ENCODE results near the gene SEC24C.
"Not testable (repeated sequence)": the region's sequence is repeated elsewhere in the genome, so short reads cannot be mapped to it uniquely, and the experiment has no call there.

SEC24C gene

GRCh38 chr10:73791871-73792400, 47.8 kb downstream of the SEC24C start:
- DNase-seq (ENCODE audit: low read depth in 2 of 2): no peak

- DNase-seq (ENCODE audit: low read depth in 2 of 2): no peak
These were observed 49.3 kb downstream of the SEC24C start for GRCh38 chr10:73793456-73793855.

GRCh38 chr10:73795491-73795890, 51.3 kb downstream of the SEC24C start:
- not testable (repeated sequence) for DNase-seq (ENCODE audit: low read depth in 2 of 2)

GRCh38 chr10:73796035-73796434, 51.9 kb downstream of the SEC24C start:
- not testable (repeated sequence) for DNase-seq (ENCODE audit: low read depth in 2 of 2)

- DNase-seq (ENCODE audit: low read depth in 2 of 2): no peak
These were observed 52.6 kb downstream of the SEC24C start for GRCh38 chr10:73796766-73797165.

GRCh38 chr10:73797324-73798025, 53.3 kb downstream of the SEC24C start:
- no peak for DNase-seq (ENCODE audit: low read depth in 2 of 2)

DNA sequence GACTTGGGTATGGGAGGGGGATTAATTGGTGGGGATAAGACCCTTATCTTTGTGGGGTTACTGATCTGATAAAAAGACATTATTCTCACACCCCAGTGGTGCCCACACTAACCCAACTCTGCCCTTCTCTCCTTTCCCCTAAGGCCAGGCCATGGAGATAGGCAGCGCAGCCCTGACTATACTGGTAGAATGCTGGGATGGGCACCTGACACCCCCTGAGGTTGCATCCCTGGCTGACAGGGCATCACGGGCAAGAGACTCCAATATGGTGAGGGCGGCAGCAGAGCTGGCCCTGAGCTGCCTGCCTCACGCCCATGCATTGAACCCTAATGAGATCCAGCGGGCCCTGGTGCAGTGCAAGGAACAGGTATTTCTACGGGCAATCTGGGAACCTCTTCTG, 53.9 kb downstream of the SEC24C start:
- no peak for DNase-seq (ENCODE audit: low read depth in 2 of 2)

GRCh38 chr10:73798927-73799560, 54.9 kb downstream of the SEC24C start:
- DNase-seq (ENCODE audit: low read depth in 2 of 2): no peak

DNA sequence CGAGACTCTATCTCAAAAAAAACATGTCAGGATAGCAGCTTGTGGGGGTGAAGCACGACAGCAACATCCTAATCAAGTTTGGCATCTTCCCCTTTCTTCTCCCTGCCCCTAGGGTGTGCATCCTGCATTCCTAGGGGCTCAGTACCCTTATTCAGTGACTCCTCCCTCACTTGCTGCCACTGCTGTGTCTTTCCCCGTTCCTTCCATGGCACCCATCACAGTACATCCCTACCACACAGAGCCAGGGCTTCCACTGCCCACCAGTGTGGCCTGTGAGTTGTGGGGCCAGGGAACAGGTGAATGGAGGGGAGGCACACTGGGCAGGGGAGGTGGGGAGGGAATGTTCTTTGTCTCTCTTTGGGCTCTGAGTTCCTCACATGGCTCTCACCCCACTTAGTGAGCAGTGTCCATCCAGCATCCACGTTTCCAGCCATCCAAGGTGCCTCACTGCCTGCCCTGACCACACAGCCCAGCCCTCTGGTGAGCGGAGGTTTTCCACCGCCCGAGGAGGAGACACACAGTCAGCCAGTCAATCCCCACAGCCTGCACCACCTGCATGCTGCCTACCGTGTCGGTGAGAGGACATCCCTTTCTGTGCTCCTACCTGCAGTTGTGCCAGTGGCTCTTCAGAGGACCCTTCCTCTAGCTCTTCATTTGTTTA, 55.9 kb downstream of the SEC24C start:
- no peak for DNase-seq (ENCODE audit: low read depth in 2 of 2)

DNA sequence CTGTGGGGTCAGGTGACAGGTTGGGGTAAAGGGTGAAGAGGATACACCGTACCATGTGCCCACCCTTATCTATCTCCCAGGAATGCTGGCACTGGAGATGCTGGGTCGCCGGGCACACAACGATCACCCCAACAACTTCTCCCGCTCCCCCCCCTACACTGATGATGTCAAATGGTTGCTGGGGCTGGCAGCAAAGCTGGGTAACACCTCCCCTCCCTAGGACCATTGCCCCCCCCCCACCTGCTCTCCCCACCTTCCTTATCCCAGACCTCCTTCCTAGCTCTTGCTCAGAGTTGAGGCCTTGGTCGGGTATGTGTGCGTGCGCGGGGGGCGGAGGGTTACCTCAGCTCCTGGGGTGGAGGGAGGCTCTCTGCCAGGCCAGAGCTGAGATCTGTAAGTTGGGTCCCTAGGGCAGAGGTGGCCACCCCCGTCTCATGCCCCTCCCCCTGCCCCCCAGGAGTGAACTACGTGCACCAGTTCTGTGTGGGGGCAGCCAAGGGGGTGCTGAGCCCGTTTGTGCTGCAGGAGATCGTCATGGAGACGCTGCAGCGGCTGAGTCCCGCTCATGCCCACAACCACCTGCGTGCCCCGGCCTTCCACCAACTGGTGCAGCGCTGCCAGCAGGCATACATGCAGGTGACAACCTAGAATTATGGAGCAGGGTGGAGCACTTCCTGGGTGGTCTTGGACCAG, 56.5 kb downstream of the SEC24C start:
- DNase-seq (ENCODE audit: low read depth in 2 of 2): no peak

DNA sequence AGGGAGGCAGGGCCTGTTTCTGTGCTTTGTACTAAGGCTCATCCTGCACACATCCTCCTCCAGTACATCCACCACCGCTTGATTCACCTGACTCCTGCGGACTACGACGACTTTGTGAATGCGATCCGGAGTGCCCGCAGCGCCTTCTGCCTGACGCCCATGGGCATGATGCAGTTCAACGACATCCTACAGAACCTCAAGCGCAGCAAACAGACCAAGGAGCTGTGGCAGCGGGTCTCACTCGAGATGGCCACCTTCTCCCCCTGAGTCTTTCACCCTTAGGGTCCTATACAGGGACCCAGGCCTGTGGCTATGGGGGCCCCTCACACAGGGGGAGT, 57.0 kb downstream of the SEC24C start:
- no peak for DNase-seq (ENCODE audit: low read depth in 2 of 2)

GRCh38 chr10:73802276-73802991, 58.3 kb downstream of the SEC24C start:
- no peak for DNase-seq (ENCODE audit: low read depth in 2 of 2)

GRCh38 chr10:73803680-73804286, 59.6 kb downstream of the SEC24C start:
- DNase-seq (ENCODE audit: low read depth in 2 of 2): no peak

DNA sequence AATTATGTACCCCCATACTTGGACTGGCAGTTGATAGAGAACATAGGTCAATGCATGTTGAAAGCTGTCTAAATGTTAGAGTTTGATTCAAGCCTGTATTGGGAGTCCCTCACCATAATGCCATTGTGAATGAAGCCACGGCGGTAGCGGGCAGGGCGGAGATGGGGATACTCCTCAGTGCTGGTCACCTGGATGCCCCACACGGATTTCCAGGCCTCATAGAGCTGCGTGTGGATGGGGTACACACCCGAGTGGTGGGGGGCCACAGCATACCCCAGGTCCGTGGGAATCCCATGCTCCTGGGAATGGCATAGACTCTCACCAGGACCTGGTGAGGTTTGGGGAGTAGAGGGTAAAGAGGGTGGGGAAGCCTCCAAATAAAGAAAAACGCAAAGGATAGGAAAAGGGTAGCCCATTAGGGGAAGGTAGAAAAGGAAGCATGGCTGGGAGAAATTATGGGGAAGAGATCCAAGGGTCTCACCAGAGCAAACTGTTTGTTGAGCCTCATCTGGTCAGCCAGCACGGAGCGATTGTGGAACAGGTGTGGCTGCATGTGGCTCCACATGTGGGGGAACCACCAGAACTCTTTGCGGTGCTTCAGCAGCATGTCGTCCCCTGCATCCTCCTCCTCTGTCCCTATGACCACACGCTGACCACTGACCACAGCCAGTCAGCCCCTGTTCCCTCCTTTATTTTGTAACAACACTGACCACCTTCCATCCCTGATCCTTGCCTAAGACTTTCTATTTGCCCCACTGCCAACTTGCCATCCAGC, 62.2 kb downstream of the SEC24C start:
- no peak for DNase-seq (ENCODE audit: low read depth in 2 of 2)

- no peak for DNase-seq (ENCODE audit: low read depth in 2 of 2)
These were observed 63.3 kb downstream of the SEC24C start for GRCh38 chr10:73807471-73807870.

DNA sequence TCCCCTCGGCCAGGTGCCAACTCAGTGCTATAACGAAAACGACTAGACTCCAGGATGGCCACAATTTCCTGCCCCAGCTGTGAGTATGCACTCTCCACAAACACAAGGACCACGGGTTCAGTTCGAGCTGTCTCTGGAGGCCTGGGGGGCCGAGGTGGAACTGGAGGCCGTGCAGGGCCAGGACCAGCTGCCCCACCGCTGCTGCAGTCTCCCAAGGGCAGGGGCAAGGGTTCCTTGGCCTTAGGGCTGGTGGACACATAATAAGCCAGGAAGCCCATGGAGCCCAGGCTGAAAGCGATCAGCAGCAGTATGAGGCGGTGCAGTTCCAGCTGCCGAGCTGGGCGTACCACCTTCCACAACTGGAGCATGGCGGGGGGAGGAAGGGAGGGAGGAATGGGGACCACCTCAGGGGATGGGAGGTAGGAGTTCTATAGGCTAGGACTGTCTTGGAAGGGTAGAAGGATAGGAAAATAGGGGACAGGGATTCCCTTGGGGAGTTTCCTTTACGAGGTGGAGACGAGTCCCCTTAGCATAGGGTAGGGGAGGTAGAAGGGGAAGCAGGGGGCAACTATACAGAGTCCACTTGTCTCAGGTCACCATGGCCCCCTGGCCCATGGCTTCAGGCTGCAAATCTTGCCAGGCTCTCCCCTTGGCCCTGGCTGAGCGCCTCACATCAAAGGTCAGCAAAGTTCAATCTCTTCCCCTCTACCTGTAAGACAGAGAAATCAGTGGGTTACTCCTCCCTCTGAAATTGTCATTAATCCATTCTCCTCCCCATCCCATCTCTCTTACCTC, 64.0 kb downstream of the SEC24C start:
- DNase-seq (ENCODE audit: low read depth in 2 of 2): no peak

GRCh38 chr10:73809061-73809818, 65.1 kb downstream of the SEC24C start:
- no peak for DNase-seq (ENCODE audit: low read depth in 2 of 2)

DNA sequence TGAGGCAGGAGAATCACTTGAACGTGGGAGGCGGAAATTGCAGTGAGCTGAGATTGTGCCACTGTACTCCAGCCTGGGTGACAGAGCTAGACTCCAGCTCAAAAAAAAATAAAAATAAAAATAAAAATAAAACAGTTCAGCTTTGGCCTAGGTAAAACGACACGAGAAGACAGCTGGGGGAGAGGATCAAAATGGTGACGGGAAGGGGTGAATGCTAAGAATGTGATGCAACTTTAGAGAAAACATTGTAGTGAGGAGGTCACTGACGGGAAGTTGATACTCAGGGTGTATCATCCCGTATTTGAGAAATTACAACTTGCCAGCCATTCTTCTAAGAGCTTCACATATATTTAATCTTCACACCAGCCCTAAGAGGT, 66.2 kb downstream of the SEC24C start:
- no peak for DNase-seq (ENCODE audit: low read depth in 2 of 2)

All from stimulated activated CD8-positive, alpha-beta memory T cell treated with anti-CD3 and anti-CD28 coated beads, Interleukin-2, amount 100 ng/mL, for 1 hour (primary cell).